Measurements from ENCODE around the gene ELOVL4.

Gene ELOVL4

DNA sequence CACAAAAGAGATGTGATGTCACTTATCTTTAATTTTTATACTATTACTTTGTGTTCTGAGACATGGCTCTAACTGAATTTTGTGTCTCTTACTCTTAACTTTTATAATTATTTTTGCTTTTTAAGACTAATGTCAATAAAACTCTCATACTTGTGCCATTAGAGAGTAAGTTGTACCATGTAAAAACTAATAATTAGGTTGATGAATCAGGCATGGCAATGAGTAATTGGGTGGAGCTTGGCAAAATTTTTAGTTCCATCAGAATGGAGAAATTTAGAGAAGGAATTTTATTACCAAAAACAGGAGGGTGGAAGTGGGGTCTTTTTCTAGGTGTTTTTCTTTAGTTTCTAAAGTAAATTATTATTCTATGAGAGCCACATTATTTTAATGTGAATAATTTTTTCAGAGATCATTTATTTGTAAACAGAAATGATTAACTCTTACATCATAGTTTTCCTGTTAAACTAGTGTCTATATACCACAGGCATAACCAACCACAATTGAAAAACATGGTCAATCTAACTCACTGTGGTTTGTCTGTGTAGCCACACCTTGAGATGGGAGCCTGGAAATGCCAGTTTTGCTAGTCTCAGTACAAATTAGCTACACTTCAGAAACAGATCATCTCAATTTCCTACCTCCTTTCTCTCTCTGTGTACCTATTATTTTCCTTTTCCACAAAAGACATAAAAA, 51.8 kb downstream of the ELOVL4 start:
- TF ChIP-seq CTCF (IDR thresholded peaks at IDR 0.05; ENCODE audit: insufficient read depth, low read depth, low read length, missing control alignments): no peak
- no peak for DNase-seq (ENCODE audit: low read depth)
- no peak overlapping the region for H3K4me3 ChIP-seq (ENCODE audit: low read depth, low read length)

- no peak overlapping the region for H3K4me3 ChIP-seq (ENCODE audit: low read depth, low read length)
- DNase-seq (ENCODE audit: low read depth): no peak
- TF ChIP-seq CTCF (IDR thresholded peaks at IDR 0.05; ENCODE audit: insufficient read depth, low read depth, low read length, missing control alignments): no peak
These were observed 52.4 kb downstream of the ELOVL4 start for GRCh38 chr6:79894939-79895338.

DNA sequence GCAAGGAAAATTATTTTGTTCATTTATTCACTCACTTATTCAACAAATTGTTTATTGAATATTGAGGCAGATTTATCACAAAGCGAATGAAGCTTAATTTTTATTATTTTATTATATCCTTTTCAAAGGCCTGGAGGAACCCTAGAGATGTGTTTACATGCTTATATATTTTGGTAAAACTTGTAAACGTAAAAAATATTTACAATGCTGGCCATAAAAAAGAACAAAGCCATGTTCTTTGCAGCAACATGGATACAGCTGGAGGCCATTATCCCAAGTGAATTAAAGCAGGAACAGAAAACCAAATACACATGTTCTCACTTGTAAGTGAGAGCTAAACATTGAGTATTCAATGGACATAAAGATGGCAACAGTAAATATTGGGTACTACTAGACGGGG, 58.8 kb downstream of the ELOVL4 start:
- TF ChIP-seq CTCF (IDR thresholded peaks at IDR 0.05; ENCODE audit: insufficient read depth, low read depth, low read length, missing control alignments): no peak
- no peak for DNase-seq (ENCODE audit: low read depth)
- no peak overlapping the region for H3K4me3 ChIP-seq (ENCODE audit: low read depth, low read length)

- DNase-seq (ENCODE audit: low read depth): no peak
- no peak for TF ChIP-seq CTCF (IDR thresholded peaks at IDR 0.05; ENCODE audit: insufficient read depth, low read depth, low read length, missing control alignments)
These were observed 69.1 kb downstream of the ELOVL4 start for GRCh38 chr6:79878142-79878748.

GRCh38 chr6:79874531-79875134, 72.7 kb downstream of the ELOVL4 start:
- no peak for DNase-seq (ENCODE audit: low read depth)
- TF ChIP-seq CTCF (IDR thresholded peaks at IDR 0.05; ENCODE audit: insufficient read depth, low read depth, low read length, missing control alignments): no peak
- no peak overlapping the region for H3K4me3 ChIP-seq (ENCODE audit: low read depth, low read length)

More at GRCh38 chr6:79878142-79878748, 69.1 kb downstream of the ELOVL4 start:
- H3K4me3 ChIP-seq (ENCODE audit: low read depth, low read length): no peak overlapping the region

DNA sequence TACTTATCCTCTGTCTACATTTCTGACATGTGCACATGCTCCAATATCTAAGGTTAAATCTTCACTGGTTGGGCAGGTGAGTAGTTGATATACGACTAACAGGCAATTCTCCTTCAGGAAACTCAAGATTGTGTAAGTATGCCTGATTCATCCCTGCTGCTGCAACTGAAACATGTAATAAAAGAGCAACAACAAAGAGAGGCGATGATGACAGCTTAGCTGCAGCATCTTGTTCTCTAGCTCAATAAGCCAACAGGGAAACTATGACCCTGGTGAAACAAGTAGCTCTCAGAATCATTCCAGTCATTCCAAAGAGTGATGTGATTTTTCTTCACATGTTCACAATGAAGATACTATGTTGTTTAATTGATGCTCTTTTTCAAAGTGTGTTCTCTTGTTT, 74.4 kb downstream of the ELOVL4 start:
- no peak for DNase-seq (ENCODE audit: low read depth)
- TF ChIP-seq CTCF (IDR thresholded peaks at IDR 0.05; ENCODE audit: insufficient read depth, low read depth, low read length, missing control alignments): no peak
- H3K4me3 ChIP-seq (ENCODE audit: low read depth, low read length): no peak overlapping the region
